HEK293 (cell line): ENCODE measurements around the gene BNIPL.

Source experiments
- GLIS2 ChIP-seq: fragments of 450-650 bp; formaldehyde crosslinking; IDR thresholded peaks from 2 replicates; pipeline ENCODE4 v1.5.1; 2016; ENCODE audit warnings: missing biosample characterization, missing genetic modification characterization
- KLF16 ChIP-seq: fragments of 450-650 bp; formaldehyde crosslinking; IDR thresholded peaks from 2 replicates; pipeline ENCODE4 v1.5.1; 2017; ENCODE audit warnings: missing biosample characterization, missing genetic modification characterization
- PRDM6 ChIP-seq: fragments of 450-650 bp; formaldehyde crosslinking; IDR thresholded peaks from 2 replicates; pipeline ENCODE4 v1.5.1; 2017; ENCODE audit warnings: missing biosample characterization, missing genetic modification characterization
- ZBTB20 ChIP-seq: fragments of 450-650 bp; formaldehyde crosslinking; IDR thresholded peaks from 2 replicates; pipeline ENCODE4 v1.5.1; 2016; ENCODE audit warnings: missing biosample characterization, missing genetic modification characterization
- ZNF138 ChIP-seq: fragments of 450-650 bp; formaldehyde crosslinking; IDR thresholded peaks from 2 replicates; pipeline ENCODE4 v1.5.1; 2016; ENCODE audit warnings: missing biosample characterization, missing genetic modification characterization, borderline replicate concordance
- ZNF140 ChIP-seq: fragments of 450-650 bp; formaldehyde crosslinking; IDR thresholded peaks from 2 replicates; pipeline ENCODE4 v1.5.1; 2016; ENCODE audit warnings: missing biosample characterization, missing genetic modification characterization
- ZNF16 ChIP-seq: fragments of 450-650 bp; formaldehyde crosslinking; IDR thresholded peaks from 2 replicates; pipeline ENCODE4 v1.5.1; 2016; ENCODE audit warnings: low read depth, missing biosample characterization, missing genetic modification characterization
- ZNF175 ChIP-seq: fragments of 450-650 bp; formaldehyde crosslinking; IDR thresholded peaks from 2 replicates; pipeline ENCODE4 v1.5.1; 2016; ENCODE audit warnings: missing biosample characterization, missing genetic modification characterization
- ZNF184 ChIP-seq: fragments of 450-650 bp; IDR thresholded peaks from 2 replicates; pipeline ENCODE4 v1.5.1; 2018; ENCODE audit warnings: missing biosample characterization, mild to moderate bottlenecking, missing genetic modification characterization
- ZNF19 ChIP-seq: fragments of 450-650 bp; formaldehyde crosslinking; IDR thresholded peaks from 2 replicates; pipeline ENCODE4; 2016; ENCODE audit warnings: missing biosample characterization, missing genetic modification characterization, low read depth
- ZNF211 ChIP-seq: fragments of 450-650 bp; formaldehyde crosslinking; IDR thresholded peaks from 2 replicates; pipeline ENCODE4 v1.5.1; 2016; ENCODE audit warnings: low read depth, missing biosample characterization, missing genetic modification characterization
- ZNF341 ChIP-seq: fragments of 450-650 bp; formaldehyde crosslinking; IDR thresholded peaks from 2 replicates; pipeline ENCODE4; 2016; ENCODE audit warnings: low read depth, missing biosample characterization, missing genetic modification characterization
- ZNF416 ChIP-seq: fragments of 450-650 bp; formaldehyde crosslinking; IDR thresholded peaks from 2 replicates; pipeline ENCODE4 v1.5.1; 2016; ENCODE audit warnings: missing biosample characterization, missing genetic modification characterization
- ZNF510 ChIP-seq: fragments of 450-650 bp; formaldehyde crosslinking; IDR thresholded peaks from 2 replicates; pipeline ENCODE4 v1.5.1; 2018; ENCODE audit warnings: mild to moderate bottlenecking, missing genetic modification characterization, missing biosample characterization; ENCODE audit not compliant: insufficient replicate concordance
- ZNF571 ChIP-seq: fragments of 450-650 bp; formaldehyde crosslinking; IDR thresholded peaks from 2 replicates; pipeline ENCODE4 v1.5.0; 2017; ENCODE audit warnings: missing biosample characterization, missing genetic modification characterization
- ZNF596 ChIP-seq: fragments of 450-650 bp; IDR thresholded peaks from 2 replicates; pipeline ENCODE4 v1.5.0; 2018; ENCODE audit warnings: missing biosample characterization, mild to moderate bottlenecking, missing genetic modification characterization, moderate library complexity
- ZNF654 ChIP-seq: fragments of 450-650 bp; formaldehyde crosslinking; IDR thresholded peaks from 2 replicates; pipeline ENCODE4 v1.5.1; 2016; ENCODE audit warnings: low read depth, missing biosample characterization, missing genetic modification characterization
- ZNF670 ChIP-seq: fragments of 450-650 bp; formaldehyde crosslinking; IDR thresholded peaks from 2 replicates; pipeline ENCODE4 v1.5.1; 2016; ENCODE audit warnings: missing biosample characterization, missing genetic modification characterization, low read depth
- ZNF692 ChIP-seq: fragments of 450-650 bp; formaldehyde crosslinking; IDR thresholded peaks from 2 replicates; pipeline ENCODE4 v1.5.1; 2016; ENCODE audit warnings: missing biosample characterization, missing genetic modification characterization
- ZNF791 ChIP-seq: fragments of 450-650 bp; formaldehyde crosslinking; IDR thresholded peaks from 2 replicates; pipeline ENCODE4 v1.5.1; 2016; ENCODE audit warnings: missing biosample characterization, missing genetic modification characterization
- ZSCAN18 ChIP-seq: fragments of 450-650 bp; formaldehyde crosslinking; IDR thresholded peaks from 2 replicates; pipeline ENCODE4 v1.5.1; 2016; ENCODE audit warnings: missing biosample characterization, missing genetic modification characterization
- ZSCAN30 ChIP-seq: fragments of 450-650 bp; IDR thresholded peaks from 2 replicates; pipeline ENCODE4 v1.5.1; 2018; ENCODE audit warnings: missing biosample characterization, mild to moderate bottlenecking, missing genetic modification characterization, moderate library complexity
- ZSCAN5A ChIP-seq: fragments of 450-650 bp; formaldehyde crosslinking; IDR thresholded peaks from 2 replicates; pipeline ENCODE4 v1.5.1; 2016; ENCODE audit warnings: missing biosample characterization, missing genetic modification characterization
- TF ChIP-seq, protein P1 (sequence below): fragments of 450-650 bp; formaldehyde crosslinking; IDR thresholded peaks from 2 replicates; pipeline ENCODE4 v1.5.1; 2016; ENCODE audit warnings: missing biosample characterization, missing genetic modification characterization, low read depth
- TF ChIP-seq, protein P2 (sequence below): fragments of 450-650 bp; formaldehyde crosslinking; IDR thresholded peaks from 2 replicates; pipeline ENCODE4 v1.5.1; 2016; ENCODE audit warnings: missing biosample characterization, missing genetic modification characterization
- TF ChIP-seq, protein P3 (sequence below): fragments of 450-650 bp; formaldehyde crosslinking; IDR thresholded peaks from 2 replicates; pipeline ENCODE4 v1.5.1; 2016; ENCODE audit warnings: missing biosample characterization, missing genetic modification characterization

Gene BNIPL

DNA sequence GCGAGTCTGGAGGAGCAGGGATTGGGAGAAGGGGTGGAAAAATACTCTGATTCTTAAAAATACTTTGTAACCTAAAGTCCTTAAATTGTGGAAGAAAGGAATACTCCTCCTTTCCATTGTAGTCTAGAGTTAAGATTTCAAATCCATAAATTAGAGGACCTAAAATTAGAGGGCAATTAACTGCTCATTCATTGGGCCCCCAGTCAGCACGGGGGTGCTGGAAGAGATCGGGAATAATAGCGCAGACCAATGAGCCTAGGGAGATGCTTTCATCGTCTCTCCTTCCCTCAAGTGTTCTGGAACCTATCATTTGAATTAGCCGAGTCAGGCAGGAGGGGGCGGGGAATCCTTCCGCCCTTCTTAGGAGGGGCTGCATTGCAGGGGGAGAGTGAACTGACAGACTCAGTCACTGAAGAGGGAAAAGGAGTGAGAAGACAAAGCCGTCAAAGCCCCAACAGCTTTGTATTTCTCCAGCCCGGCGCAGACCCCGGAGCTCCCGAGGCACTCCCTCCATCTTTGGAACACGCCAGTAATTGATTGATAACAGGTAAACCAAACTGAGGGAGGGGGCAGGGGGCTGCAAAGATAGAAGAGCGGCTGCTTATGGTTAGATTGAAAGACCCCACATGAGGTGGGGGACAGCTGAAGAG, 23.7 kb downstream of the BNIPL start, which contains the start of gene MLLT11 (continued):
- TF ChIP-seq, protein P1, sequence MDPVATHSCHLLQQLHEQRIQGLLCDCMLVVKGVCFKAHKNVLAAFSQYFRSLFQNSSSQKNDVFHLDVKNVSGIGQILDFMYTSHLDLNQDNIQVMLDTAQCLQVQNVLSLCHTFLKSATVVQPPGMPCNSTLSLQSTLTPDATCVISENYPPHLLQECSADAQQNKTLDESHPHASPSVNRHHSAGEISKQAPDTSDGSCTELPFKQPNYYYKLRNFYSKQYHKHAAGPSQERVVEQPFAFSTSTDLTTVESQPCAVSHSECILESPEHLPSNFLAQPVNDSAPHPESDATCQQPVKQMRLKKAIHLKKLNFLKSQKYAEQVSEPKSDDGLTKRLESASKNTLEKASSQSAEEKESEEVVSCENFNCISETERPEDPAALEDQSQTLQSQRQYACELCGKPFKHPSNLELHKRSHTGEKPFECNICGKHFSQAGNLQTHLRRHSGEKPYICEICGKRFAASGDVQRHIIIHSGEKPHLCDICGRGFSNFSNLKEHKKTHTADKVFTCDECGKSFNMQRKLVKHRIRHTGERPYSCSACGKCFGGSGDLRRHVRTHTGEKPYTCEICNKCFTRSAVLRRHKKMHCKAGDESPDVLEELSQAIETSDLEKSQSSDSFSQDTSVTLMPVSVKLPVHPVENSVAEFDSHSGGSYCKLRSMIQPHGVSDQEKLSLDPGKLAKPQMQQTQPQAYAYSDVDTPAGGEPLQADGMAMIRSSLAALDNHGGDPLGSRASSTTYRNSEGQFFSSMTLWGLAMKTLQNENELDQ (tag by site-specific recombination): no peak
- TF ChIP-seq ZNF510 (tag by site-specific recombination) (no peak), ZBTB20 (tag by site-specific recombination) (no peak), GLIS2 (tag by site-specific recombination) (peak; percentile 37; the same call in 1 of the 2 replicates), ZNF16 (tag by site-specific recombination) (no peak), ZNF416 (tag by site-specific recombination) (no peak), ZNF596 (tag by site-specific recombination) (peak; percentile 49; the same call in 1 of the 2 replicates), PRDM6 (tag by site-specific recombination) (no peak), ZNF19 (tag by site-specific recombination) (no peak), ZNF138 (tag by site-specific recombination) (no peak), ZNF211 (no peak), ZNF670 (tag by site-specific recombination) (no peak), ZNF571 (tag by site-specific recombination) (no peak), ZSCAN30 (tag by site-specific recombination) (peak; percentile 81), ZNF184 (tag by site-specific recombination) (0 out of 2 replicates have a peak, but pooled peaks have one; percentile 20), ZNF140 (tag by site-specific recombination) (no peak), ZNF692 (no peak), ZSCAN5A (tag by site-specific recombination) (no peak), ZSCAN18 (tag by site-specific recombination) (no peak), KLF16 (tag by site-specific recombination) (no peak), ZNF175 (tag by site-specific recombination) (no peak), ZNF654 (tag by site-specific recombination) (no peak), ZNF791 (tag by site-specific recombination) (no peak), ZNF341 (tag by site-specific recombination) (peak; percentile 96)
- TF ChIP-seq, protein P2, sequence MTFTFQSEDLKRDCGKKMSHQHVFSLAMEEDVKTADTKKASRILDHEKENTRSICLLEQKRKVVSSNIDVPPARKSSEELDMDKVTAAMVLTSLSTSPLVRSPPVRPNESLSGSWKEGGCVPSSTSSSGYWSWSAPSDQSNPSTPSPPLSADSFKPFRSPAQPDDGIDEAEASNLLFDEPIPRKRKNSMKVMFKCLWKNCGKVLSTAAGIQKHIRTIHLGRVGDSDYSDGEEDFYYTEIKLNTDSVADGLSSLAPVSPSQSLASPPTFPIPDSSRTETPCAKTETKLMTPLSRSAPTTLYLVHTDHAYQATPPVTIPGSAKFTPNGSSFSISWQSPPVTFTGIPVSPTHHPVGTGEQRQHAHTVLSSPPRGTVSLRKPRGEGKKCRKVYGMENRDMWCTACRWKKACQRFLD (tag by site-specific recombination): no peak
- TF ChIP-seq, protein P3, sequence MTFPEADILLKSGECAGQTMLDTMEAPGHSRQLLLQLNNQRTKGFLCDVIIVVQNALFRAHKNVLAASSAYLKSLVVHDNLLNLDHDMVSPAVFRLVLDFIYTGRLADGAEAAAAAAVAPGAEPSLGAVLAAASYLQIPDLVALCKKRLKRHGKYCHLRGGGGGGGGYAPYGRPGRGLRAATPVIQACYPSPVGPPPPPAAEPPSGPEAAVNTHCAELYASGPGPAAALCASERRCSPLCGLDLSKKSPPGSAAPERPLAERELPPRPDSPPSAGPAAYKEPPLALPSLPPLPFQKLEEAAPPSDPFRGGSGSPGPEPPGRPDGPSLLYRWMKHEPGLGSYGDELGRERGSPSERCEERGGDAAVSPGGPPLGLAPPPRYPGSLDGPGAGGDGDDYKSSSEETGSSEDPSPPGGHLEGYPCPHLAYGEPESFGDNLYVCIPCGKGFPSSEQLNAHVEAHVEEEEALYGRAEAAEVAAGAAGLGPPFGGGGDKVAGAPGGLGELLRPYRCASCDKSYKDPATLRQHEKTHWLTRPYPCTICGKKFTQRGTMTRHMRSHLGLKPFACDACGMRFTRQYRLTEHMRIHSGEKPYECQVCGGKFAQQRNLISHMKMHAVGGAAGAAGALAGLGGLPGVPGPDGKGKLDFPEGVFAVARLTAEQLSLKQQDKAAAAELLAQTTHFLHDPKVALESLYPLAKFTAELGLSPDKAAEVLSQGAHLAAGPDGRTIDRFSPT (tag by site-specific recombination): no peak
